ENCODE measurements around the gene KSR1. TPM values are rescaled to one million over a fixed set of nuclear protein-coding genes. Genes with fewer than 3 reads are reported as not detected.
A peak's percentile ranks its signal among the peaks of the same experiment; 100 is the strongest.

The KSR1 gene
- total and polyA plus RNA-seq, 2 donors (not counting 1 experiment from before 2014, with no cell fraction given): 5.3 to 10.1 TPM

GRCh38 chr17:27533874-27534815 lies 77.9 kb downstream of the KSR1 start:
- Histone ChIP-seq H3K36me3 (ENCODE audit: control insufficient read depth, insufficient read depth, low read length) (no peaks in the 10 kb centered on the region), H3K9me3 (ENCODE audit: control insufficient read depth, insufficient read depth, low read depth, low read length) (no peaks in the 10 kb centered on the region), H3K27ac (ENCODE audit: insufficient read depth, low read length) (peak overlapping the region; percentile 46), H3K9ac (ENCODE audit: insufficient read depth, low read length) (no peak overlapping the region), H3K4me3 (replicated peaks in 1 of 4; ENCODE audit: control extremely low read depth in 1 of 4, insufficient read depth in 1 of 4, low read depth in 3 of 4, low read length in 4 of 4) (no peak overlapping the region), H3K4me1 (ENCODE audit: control insufficient read depth, extremely low read depth, insufficient read depth, low read length) (peaks cover 18% of the 10 kb centered on the region), H4K20me1 (ENCODE audit: control insufficient read depth, extremely low read depth, insufficient read depth, low read length) (no peaks in the 10 kb centered on the region), H3K4me2 (ENCODE audit: extremely low read depth, insufficient read depth, low read length) (peak overlapping the region; percentile 72), H2AFZ (ENCODE audit: low read length) (no peak overlapping the region), H3K27me3 (ENCODE audit: control insufficient read depth, insufficient read depth, low read length) (no peaks in the 10 kb centered on the region), H3K79me2 (ENCODE audit: control insufficient read depth, insufficient read depth, low read length) (no peaks in the 10 kb centered on the region)
- peak; percentile 96 to 98 for DNase-seq (ENCODE audit: low read depth in 2 of 2)
- TF ChIP-seq CTCF (conservative IDR thresholded peaks at IDR 0.05 in 1 of 2, IDR thresholded peaks at IDR 0.05 in 1 of 2; ENCODE audit: low read depth in 1 of 2, low read length in 2 of 2) (peak in 1 of 2 donors; percentile 4), EZH2 (IDR thresholded peaks at IDR 0.05; ENCODE audit: low read length, missing control alignments) (no peak)

- peak; percentile 27 to 70 for DNase-seq (ENCODE audit: low read depth in 2 of 2)
- Histone ChIP-seq H2AFZ (ENCODE audit: low read length) (no peak overlapping the region), H3K9me3 (ENCODE audit: control insufficient read depth, insufficient read depth, low read depth, low read length) (no peaks in the 10 kb centered on the region), H3K4me2 (ENCODE audit: extremely low read depth, insufficient read depth, low read length) (no peak overlapping the region), H3K79me2 (ENCODE audit: control insufficient read depth, insufficient read depth, low read length) (no peaks in the 10 kb centered on the region), H3K27me3 (ENCODE audit: control insufficient read depth, insufficient read depth, low read length) (no peaks in the 10 kb centered on the region), H3K4me1 (ENCODE audit: control insufficient read depth, extremely low read depth, insufficient read depth, low read length) (peaks cover 25% of the 10 kb centered on the region), H4K20me1 (ENCODE audit: control insufficient read depth, extremely low read depth, insufficient read depth, low read length) (no peaks in the 10 kb centered on the region), H3K36me3 (ENCODE audit: control insufficient read depth, insufficient read depth, low read length) (no peaks in the 10 kb centered on the region), H3K4me3 (replicated peaks in 1 of 4; ENCODE audit: control extremely low read depth in 1 of 4, insufficient read depth in 1 of 4, low read depth in 3 of 4, low read length in 4 of 4) (no peak overlapping the region), H3K27ac (ENCODE audit: insufficient read depth, low read length) (peak overlapping the region; percentile 35), H3K9ac (ENCODE audit: insufficient read depth, low read length) (no peak overlapping the region)
- TF ChIP-seq CTCF (conservative IDR thresholded peaks at IDR 0.05 in 1 of 2, IDR thresholded peaks at IDR 0.05 in 1 of 2; ENCODE audit: low read depth in 1 of 2, low read length in 2 of 2): no peak
- TF ChIP-seq EZH2 (IDR thresholded peaks at IDR 0.05; ENCODE audit: low read length, missing control alignments): no peak
Measured at GRCh38 chr17:27535178-27535928, 79.1 kb downstream of the KSR1 start.

- DNase-seq (ENCODE audit: low read depth in 2 of 2): peak in 1 of 2 donors; percentile 56
- Histone ChIP-seq H3K4me2 (ENCODE audit: extremely low read depth, insufficient read depth, low read length) (no peak overlapping the region), H4K20me1 (ENCODE audit: control insufficient read depth, extremely low read depth, insufficient read depth, low read length) (no peaks in the 10 kb centered on the region), H3K9me3 (ENCODE audit: control insufficient read depth, insufficient read depth, low read depth, low read length) (no peaks in the 10 kb centered on the region), H3K4me1 (ENCODE audit: control insufficient read depth, extremely low read depth, insufficient read depth, low read length) (peaks cover 27% of the 10 kb centered on the region), H3K4me3 (replicated peaks in 1 of 4; ENCODE audit: control extremely low read depth in 1 of 4, insufficient read depth in 1 of 4, low read depth in 3 of 4, low read length in 4 of 4) (no peak overlapping the region), H3K79me2 (ENCODE audit: control insufficient read depth, insufficient read depth, low read length) (no peaks in the 10 kb centered on the region), H3K36me3 (ENCODE audit: control insufficient read depth, insufficient read depth, low read length) (no peaks in the 10 kb centered on the region), H3K9ac (ENCODE audit: insufficient read depth, low read length) (no peak overlapping the region), H2AFZ (ENCODE audit: low read length) (no peak overlapping the region), H3K27me3 (ENCODE audit: control insufficient read depth, insufficient read depth, low read length) (no peaks in the 10 kb centered on the region), H3K27ac (ENCODE audit: insufficient read depth, low read length) (peak overlapping the region; percentile 35)
- no peak for TF ChIP-seq EZH2 (IDR thresholded peaks at IDR 0.05; ENCODE audit: low read length, missing control alignments)
- TF ChIP-seq CTCF (conservative IDR thresholded peaks at IDR 0.05 in 1 of 2, IDR thresholded peaks at IDR 0.05 in 1 of 2; ENCODE audit: low read depth in 1 of 2, low read length in 2 of 2): no peak
Measured at GRCh38 chr17:27535975-27536374, 79.7 kb downstream of the KSR1 start.
